Lung microvascular endothelial cell (primary cell): ENCODE data around the gene POLR3H. TPM values are rescaled to one million over a fixed set of nuclear protein-coding genes. Genes with fewer than 3 reads are reported as not detected.
"Not testable (repeated sequence)": the region's sequence is repeated elsewhere in the genome, so short reads cannot be mapped to it uniquely, and the experiment has no call there.

Source experiments
- DNase-seq, 2 donors: peaks; one replicate each; pipeline versions ENCODE4 v3.0.0 to v3.0.0-alpha.2; 2010; ENCODE audit warnings: low read depth in 2 of 2
- total RNA-seq: library from RNA; depleted of rRNA; stranded (reverse); fragments of >200 nt; gene quantifications from 2 replicates; pipeline ENCODE4 v1.2.1, GENCODE V29; 2014

The POLR3H gene, protein sequence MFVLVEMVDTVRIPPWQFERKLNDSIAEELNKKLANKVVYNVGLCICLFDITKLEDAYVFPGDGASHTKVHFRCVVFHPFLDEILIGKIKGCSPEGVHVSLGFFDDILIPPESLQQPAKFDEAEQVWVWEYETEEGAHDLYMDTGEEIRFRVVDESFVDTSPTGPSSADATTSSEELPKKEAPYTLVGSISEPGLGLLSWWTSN
- total RNA-seq: 9.3 and 9.6 TPM in 2 replicates

DNA sequence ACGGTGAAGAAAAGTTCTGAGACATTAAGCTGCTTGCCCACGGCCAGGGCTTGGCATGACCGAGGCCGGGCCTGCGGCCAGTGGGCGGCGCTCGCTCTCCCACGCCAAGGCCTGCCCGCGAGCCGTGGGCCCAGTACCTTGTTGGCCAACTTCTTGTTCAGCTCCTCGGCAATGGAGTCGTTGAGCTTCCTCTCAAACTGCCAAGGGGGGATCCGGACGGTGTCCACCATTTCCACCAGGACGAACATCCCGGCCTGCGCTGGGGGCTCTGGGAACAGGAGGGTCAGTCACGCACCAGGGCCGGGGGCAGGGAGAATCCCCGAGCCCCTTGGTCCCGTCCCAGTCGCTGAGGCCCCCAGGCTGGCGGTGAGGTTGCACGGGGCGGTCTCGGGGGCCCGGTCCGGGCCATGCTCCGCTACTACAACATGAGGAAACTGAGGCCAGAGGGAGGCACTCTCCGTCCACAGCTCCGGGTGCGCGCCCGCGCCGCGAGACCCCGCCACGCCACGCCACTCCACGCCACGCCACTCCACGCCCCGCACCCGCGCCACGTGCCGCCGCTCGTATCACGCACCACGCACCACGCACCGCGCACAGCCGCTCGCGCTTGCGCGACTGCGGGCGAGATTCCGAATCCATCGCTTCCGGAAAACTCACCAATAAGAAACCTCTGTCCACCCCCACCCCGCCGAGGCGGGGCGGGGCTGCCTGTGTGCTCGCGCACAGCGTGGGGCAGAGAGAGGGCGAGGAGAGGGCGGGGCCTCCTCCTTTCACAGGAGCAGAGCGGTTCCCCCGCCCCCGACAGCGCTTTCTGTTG, at the start of gene POLR3H:
Gene POLR3H, minus strand, starts transcription at position 617 of the 817 bp plus-strand sequence. Its CDS starts 369 bp downstream, at position 248.
- peak; percentile 97 to 98 for DNase-seq

DNA sequence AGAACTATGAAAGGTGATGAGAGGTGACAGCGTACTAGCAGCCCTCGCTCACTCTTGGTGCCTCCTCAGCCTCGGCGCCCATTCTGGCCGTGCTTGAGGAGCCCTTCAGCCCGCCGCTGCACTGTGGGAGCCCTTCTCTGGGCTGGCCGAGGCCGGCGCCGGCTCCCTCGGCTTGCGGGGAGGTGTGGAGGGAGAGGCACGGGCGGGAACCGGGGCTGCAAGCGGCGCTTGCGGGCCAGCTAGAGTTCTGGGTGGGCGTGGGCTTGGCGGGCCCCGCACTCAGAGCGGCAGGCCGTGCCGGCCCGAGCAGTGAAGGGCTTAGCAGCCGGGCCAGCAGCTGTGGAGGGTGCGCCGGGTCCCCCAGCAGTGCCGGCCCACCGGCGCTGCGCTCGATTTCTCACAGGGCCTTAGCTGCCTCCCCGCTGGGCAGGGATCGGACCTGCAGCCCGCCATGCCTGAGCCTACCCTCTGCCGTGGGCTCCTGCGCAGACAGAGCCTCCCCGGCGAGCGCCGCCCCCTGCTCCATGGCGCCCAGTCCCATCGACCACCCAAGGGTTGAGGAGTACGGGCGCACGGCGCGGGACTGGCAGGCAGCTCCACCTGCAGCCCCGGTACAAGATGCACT, 49.2 kb upstream of the POLR3H start:
- not testable (repeated sequence) for DNase-seq

DNA sequence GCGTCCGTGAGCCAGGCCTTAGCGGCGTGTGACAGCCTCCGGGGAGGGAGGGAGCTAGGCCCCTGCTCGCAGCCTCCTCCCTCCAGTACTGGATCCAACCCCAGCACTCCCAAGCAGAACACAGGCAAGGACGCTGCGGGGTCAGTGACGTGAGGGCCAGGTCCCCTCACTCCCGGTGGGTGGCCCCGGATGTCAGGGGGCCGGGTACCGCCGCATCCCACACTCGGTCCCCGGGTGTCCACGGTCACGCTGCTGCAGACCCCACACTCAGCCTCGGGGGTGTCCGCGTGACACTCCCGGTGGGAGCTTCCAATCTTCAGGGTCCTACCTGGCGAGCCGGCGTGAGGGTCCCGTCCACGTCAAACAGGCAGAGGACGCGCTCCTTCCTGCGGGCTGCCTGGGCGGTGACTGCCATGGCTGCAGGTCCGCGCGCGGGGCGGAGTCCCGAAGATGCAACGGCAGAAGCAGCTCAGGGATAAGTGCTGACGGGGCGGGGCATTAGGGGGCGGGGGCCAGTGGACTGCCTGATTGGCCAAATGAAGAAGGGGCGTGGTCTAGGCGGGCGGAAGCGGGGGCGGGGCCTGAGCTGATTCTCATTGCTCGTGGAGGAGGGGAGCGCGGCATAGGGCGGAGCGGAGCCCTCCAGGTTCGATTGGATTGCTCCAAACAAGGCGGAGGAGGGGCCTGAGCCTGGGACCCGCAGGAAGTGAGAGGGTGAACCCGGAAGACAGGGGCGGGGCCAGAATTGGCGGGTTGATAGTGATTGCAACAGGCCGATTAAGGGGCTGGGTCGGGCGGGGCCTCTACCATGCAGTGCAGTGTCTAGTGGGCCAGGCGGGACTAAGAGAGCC, 45.3 kb upstream of the POLR3H start, which contains the start of gene PMM1:
Gene PMM1, minus strand, starts transcription at position 450 of the 851 bp plus-strand sequence. Its CDS starts 35 bp downstream, at position 415.
- DNase-seq: peak; percentile 99 to 100

DNA sequence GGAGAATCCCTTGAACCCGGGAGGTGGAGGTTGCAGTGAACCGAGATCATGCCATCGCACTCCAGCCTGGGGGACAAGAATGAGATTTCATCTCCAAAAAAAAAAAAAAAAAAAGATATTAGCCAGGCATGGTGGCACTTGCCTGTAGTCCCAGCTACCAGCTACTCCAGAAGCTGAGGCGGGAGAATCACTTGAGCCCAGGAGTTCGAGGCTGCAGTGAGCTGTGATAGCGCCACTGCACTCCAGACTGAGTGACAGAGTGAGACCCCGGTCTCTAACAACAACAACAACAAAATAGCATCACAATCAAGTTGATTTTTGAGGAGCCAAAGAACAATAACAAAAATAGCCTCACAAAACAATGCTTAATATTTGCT, 43.1 kb upstream of the POLR3H start:
- DNase-seq: no peak

DNA sequence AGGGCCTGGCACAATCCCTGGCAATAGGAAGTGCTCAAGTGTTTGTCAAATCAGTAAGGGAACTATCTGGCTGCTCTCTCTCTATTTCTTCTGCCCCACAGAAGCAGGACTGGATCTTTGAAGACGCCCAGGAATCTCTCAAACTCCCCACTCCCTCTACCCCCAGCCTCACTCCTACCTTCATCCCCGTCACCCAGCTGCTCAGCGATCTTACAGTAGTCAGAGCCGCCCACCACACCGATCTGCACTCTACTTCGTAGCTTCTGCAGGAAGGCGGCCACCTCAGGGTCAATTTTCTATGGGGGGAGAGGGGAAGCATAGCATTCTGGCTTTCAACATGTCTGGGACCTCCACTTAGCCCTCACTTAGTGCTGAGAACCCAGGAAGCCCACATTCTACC, 41.6 kb upstream of the POLR3H start:
- DNase-seq: no peak

DNA sequence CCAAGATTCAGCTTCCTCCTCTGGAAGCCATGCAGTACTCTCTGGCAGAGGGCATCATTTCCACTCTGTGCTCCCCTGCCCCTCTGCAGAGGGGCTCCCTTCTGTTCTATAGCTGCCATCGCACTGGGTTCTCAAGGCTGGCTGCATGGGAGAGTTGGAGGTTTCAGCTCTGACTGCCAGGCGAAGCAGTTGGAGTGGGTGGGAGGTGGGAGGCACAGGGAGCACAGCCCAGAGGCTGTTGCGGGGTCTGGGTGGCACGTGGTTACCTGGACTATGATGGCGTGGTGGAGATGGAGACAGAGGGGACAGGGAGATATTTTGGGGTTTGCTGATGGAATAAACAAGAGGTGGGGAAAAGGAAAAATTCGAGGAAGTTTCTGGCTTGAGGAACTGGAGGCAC, 40.6 kb upstream of the POLR3H start:
- no peak for DNase-seq

DNA sequence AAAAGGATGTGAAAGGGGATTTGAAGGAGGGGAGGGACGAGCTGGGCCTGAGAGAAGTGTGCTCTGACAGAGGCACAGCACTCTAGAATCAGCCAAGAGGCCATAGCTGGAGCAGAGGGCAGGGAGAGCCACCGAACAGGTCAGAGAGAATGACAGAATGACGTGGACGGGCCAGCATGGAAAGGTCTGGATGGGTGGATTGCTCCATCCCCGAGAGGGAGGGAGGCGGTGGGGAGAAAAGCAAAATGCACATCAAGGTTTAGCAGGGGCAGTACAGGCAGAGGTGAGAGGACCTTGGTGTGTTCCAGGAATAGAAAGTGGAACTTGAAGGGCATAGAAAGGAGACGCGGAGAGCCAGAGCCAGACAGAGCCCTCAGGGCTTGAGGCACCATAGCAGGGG, 38.4 kb upstream of the POLR3H start:
- DNase-seq: no peak

DNA sequence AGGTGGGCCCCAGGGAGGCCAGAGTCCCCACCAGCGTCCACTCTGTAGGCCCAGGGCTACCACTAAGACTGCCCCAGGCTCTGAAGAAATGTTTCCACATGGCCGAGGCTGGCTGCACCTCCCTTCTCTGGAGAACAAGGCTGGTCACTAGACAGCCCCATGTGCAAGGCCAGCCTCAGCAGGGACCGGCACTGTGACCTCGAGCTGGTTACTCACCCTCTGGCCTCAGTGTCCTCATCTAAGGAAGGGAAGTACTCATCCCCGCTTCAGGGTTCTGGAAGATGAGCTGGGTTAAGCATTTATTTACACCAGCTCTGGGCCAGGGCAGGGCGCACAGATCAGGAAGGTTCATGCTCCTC, 35.7 kb upstream of the POLR3H start:
- no peak for DNase-seq

DNA sequence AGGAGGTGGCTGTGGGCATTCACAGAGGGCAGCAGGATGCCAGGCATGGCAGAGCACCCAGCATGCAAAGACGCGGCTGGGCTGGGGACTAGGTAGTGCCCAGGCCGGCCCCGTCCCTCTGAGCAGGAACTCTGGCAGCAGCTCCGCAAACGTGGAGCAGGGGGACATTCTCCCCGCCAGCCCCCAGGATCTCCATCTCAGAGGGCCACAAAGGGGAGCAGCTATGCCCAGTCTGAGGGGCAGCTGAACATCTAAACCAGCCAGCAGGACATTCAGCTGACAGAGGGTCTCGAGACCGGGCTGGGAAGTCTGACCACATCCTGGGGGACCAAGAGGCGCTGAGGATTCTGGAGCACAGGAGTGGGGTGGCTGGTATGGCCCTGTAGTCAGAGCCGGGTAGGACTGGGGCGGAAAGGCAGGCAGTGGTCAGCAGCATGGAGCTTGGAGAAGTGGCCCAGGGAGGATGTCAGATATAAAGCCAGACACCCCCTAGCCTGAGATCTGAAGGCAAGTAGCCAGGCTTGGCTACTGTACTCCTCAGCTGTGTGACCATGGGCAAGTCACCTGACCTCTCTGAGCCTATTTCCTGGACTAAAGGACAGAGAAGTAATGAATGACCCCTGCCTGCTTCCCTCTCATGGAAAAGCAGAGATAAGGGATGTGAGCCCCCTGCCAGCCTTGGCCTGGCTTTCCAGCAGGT, 35.2 kb upstream of the POLR3H start:
- no peak for DNase-seq

DNA sequence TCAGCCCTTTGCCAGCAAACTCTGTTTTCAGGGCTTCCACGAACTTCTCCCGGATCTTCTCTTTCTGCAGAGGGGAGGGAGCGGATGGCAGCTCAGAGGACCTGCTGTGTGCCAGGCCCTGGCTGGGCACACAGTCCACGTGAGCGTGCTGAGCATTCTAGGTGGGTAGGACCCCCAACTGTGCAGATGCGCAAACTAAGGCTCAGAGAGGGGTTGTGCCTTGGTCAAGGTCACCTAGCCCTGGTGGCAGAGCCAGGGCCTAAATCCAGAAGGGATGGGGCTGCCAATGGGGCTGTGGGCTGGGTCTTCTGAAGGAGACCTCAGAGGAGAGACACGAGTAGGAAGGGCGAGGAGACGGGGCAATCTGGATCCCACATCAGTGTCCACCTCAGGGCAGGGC, 34.5 kb upstream of the POLR3H start:
- no peak for DNase-seq

DNA sequence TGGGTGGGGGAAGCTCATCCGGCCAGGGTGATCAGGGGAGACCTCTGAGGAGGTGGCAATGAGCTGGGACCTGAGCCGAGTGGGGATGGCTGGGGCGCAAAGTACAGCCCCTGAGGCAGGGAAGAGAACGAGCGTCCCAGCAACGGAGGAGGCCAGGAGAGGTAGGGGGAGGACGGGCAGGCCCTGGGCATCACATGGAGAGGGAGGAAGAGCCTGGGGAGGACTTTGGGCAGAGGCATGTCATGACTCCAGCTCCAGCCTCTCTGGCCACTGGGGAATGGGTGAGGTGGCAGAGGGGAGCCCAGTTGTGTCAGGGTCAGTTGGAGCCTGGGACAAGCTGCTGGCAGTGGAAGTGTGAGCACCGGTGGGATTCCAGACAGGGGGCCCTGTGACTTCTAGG, 33.8 kb upstream of the POLR3H start:
- DNase-seq: no peak

DNA sequence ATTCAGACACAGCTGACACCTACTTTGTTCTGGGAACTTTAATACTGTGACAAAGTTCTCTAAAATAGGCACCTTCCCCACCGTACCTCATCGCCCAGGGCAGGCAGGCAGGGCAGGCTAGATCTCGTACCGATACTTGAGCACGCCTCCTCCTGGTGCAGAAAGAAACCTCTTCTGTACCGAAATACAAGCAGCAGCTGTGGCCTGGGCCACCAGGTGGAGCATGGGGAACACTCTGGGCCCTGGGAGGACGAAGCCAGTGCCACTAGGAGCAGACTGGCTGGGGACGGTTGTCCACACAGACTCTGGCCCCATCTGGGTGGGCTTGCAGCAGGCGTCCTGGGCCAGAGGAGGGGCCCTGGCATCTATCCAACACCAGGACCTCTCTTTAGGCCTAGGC, 32.6 kb upstream of the POLR3H start:
- DNase-seq: peak; percentile 60 to 69

DNA sequence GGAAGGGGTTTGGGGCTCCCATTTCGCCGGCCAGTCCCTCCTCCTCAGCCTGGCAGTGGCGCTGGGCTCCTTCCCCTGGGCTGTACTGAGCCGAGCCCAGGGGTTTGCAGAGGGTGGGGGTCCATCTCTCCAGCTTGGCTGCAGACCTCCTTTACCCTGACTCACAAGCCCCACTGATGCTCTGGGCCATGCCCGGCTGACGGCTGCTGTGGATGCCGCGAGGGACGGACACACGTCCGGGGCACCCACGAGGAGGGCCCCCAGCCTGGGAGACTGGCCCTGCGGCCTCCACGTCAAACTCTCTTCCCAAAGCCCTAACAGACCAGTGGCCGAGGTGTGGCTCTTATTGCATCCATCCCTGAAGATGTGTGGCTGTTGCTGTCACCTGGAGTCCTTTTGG, 31.3 kb upstream of the POLR3H start:
- DNase-seq: no peak

DNA sequence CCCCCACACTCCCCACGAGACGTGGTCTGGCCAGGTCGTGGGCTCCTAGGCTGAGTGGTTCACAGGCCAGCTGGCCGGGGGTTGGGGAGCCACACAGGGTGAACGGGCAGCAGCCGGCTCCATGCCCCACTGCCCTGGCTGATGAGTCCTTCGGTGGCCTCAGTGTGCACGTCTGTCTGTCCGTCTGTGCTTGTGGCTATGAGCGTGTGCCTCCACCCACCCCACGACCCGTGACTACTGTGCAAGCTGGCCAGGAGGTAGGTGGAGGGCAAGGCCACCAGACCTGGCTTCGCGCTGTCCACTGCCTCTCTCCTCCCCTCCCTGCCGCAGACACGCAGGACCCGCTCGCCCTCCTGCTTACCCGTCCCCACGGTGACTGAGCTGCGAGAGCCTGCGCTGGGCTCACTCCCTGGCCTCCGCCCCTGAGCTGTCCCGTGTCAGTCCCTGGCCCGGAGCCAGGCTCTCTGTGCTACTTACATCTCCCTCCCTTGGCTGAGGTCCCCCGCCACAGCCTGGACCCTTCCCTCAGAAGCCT, 30.6 kb upstream of the POLR3H start:
- DNase-seq: no peak

DNA sequence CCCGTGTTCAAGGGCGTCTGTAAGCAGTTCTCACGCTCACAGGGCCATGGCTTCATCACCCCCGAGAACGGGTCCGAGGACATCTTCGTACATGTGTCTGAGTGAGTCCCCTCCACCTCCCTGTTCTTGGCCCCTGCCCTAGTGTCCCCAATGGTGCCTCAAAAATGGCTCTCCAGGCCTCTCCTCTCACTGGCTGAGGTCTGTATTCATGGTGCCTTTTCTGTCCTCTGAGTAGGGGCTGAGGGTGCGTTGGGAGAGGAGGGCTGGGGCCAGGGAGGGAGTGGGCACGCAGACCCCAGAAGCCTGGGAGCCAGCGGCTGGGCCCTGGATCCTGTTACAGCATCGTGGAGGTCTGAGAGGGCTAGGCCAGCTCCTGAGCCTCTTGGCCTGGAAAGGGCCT, 29.4 kb upstream of the POLR3H start:
- DNase-seq: no peak

DNA sequence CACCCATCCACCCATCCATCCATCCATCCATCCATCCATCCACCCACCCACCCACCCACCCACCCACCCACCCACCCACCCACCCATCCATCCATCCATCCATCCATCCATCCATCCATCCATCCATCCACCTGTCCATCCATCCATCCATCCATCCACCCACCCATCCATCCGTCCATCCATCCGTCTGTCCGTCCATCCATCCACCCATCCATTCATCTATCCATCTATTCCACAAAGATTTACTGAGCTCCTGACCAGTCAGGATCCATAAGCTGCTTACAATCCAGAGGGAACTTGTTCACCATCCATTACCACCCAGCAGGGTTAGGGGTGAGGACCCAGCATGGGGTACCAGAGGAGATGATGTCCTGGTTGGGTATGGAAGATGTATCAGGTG, 28.0 kb upstream of the POLR3H start:
- DNase-seq: not testable (repeated sequence)

DNA sequence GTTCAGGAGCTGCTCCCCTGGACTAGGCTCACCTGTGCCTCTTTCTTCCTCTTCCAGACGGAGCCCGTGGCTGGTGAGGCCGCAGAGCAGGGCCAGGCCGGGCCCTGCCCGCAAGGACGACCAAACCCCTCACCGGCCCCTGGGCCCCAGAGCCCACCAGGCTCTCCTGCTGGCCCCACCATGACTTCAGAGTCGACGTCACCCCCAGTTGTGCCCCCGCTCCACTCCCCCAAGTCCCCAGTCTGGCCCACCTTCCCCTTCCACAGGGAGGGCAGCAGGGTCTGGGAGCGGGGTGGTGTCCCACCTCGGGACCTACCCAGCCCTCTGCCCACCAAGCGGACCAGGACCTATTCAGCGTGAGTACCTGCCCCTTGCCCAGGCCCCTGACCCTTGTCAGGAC, 27.5 kb upstream of the POLR3H start:
- no peak for DNase-seq

DNA sequence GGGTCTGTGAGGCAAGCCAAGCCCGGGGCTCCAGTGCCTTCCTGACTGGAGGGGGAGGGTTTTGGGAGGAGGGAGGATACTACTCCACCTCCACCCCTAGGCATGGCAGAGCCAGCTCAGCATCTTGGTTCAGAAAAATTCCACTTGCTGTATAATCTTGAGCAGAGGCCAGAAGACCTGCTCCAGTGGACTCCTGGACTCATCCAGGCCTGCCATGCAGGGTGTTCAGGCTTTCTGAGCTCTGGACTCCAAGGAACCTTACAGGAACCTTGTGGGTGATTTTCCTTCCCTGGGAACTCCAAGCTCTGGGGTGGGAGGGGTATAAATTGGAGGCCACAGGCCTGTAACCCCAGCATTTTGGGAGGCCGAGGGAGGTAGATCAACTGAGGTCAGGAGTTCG, 26.0 kb upstream of the POLR3H start:
- DNase-seq: no peak

DNA sequence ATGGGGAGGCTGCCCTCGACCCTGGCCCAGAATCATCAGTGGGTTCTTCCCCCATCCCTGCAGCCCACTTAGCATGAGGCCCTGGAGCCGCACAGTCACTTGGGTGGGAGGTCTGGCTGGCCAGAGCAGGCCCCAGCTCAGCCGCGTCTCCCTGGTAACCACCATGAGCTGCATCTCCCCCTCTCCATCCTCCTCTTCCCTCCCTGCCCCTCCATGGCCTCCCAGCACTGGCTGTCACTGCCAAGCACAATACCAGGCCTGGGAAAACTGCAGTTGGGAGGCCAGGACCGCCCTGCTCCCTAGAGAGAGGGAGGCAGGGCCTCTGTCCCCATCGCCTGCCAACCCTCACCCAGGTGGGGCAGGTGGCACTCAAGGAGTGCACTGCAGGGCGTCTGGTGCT, 24.5 kb upstream of the POLR3H start:
- DNase-seq: no peak

DNA sequence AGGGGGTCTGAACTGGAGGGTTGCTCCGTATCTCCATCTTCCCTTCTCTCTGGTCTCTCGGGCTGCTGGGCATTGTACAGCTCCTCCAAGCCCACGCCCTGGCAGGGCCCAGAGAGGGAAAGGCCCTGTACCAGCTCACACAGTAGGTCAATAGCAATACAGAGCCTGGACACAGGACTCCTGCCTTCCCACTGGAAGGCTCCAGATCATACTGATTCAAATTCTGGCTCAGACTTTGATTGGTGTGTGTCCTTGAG, 23.2 kb upstream of the POLR3H start:
- DNase-seq: no peak

DNA sequence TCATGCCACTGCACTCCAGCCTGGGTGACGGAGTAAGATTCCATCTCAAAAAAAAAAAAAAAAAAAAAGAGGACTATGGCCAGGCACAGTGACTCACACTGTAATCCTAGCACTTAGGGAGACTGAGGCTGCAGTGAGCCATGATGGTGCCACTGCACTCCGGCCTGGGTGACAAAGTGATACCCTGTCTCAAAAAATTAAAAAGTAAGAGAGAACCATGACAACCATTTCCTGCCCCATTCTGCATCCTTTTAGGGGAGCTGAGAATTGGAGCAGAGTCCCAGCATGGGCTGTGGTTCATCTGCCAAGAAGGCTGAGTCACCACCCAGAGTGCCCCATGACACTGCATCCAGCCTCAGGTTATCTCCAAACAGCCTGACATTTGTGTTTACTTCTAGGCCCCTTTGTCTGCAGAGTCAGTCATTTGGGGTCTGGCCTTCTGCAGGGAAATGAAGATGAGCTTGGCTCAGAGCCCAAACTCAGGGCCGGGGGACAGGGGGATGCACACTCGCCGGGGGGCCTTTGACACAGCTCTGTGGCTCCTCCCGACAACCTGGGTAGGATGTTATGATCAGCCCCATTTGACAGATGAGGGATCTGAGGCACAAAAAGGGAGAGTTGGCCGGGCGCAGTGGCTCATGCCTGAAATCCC, 21.3 kb upstream of the POLR3H start:
- peak; percentile 33 to 71 for DNase-seq
